AG08395 (cell line): Measurements from ENCODE around the gene TM4SF20.
"Not testable (repeated sequence)": the region's sequence is repeated elsewhere in the genome, so short reads cannot be mapped to it uniquely, and the experiment has no call there.

ENCODE experiments used
- DNase-seq: peaks from one replicate; pipeline ENCODE4 v3.0.0; 2012; ENCODE audit warnings: mixed read lengths, low spot score

The TM4SF20 gene

GRCh38 chr2:227367427-227367795 is 11.7 kb downstream of the TM4SF20 start:
- no peak for DNase-seq

GRCh38 chr2:227366769-227367426 is 12.2 kb downstream of the TM4SF20 start:
- DNase-seq = peak; percentile 33

- DNase-seq = no peak
Observed at GRCh38 chr2:227365833-227366232, 13.3 kb downstream of the TM4SF20 start.

- not testable (repeated sequence) for DNase-seq
Observed at GRCh38 chr2:227364585-227365263, 14.4 kb downstream of the TM4SF20 start.

- no peak for DNase-seq
Observed at GRCh38 chr2:227363756-227364155, 15.3 kb downstream of the TM4SF20 start.

GRCh38 chr2:227360351-227360750 is 18.8 kb downstream of the TM4SF20 start:
- DNase-seq = no peak

- DNase-seq = no peak
Observed at GRCh38 chr2:227351639-227352038, 27.5 kb downstream of the TM4SF20 start.

GRCh38 chr2:227349989-227350612 is 29.0 kb downstream of the TM4SF20 start:
- no peak for DNase-seq

- no peak for DNase-seq
Observed at GRCh38 chr2:227348324-227348723, 30.8 kb downstream of the TM4SF20 start.

- DNase-seq = no peak
Observed at GRCh38 chr2:227347117-227347516, 32.0 kb downstream of the TM4SF20 start.

- DNase-seq = no peak
Observed at GRCh38 chr2:227344231-227344630, 34.9 kb downstream of the TM4SF20 start.

- no peak for DNase-seq
Observed at GRCh38 chr2:227341553-227341952, 37.6 kb downstream of the TM4SF20 start.

GRCh38 chr2:227340106-227340505 is 39.0 kb downstream of the TM4SF20 start:
- no peak for DNase-seq

- no peak for DNase-seq
Observed at GRCh38 chr2:227339098-227339599, 40.0 kb downstream of the TM4SF20 start.

- DNase-seq = no peak
Observed at GRCh38 chr2:227337442-227337841, 41.7 kb downstream of the TM4SF20 start.

- no peak for DNase-seq
Observed at GRCh38 chr2:227335713-227336112, 43.4 kb downstream of the TM4SF20 start.

GRCh38 chr2:227326783-227327182 is 52.3 kb downstream of the TM4SF20 start:
- no peak for DNase-seq

- DNase-seq = peak; percentile 50
Observed at GRCh38 chr2:227325839-227326195, 53.3 kb downstream of the TM4SF20 start.

GRCh38 chr2:227324995-227325838 is 53.9 kb downstream of the TM4SF20 start, which contains the start of gene MFF:
Gene MFF, plus strand, starts transcription at chr2:227325251. Its CDS starts 5,415 bp downstream, at chr2:227330666.
- peak; percentile 96 for DNase-seq

- peak; percentile 25 for DNase-seq
Observed at GRCh38 chr2:227324642-227324994, 54.5 kb downstream of the TM4SF20 start.

- DNase-seq = no peak
Observed at GRCh38 chr2:227323818-227324217, 55.3 kb downstream of the TM4SF20 start.

GRCh38 chr2:227322530-227323205 is 56.4 kb downstream of the TM4SF20 start:
- DNase-seq = no peak
